Measurements from ENCODE around the gene SMURF2.
"Not testable (repeated sequence)": the region's sequence is repeated elsewhere in the genome, so short reads cannot be mapped to it uniquely, and the experiment has no call there.

The SMURF2 gene

GRCh38 chr17:64664299-64664981 is 2.3 kb upstream of the SMURF2 start:
- not testable (repeated sequence) for DNase-seq

GRCh38 chr17:64663836-64664235 is 1.7 kb upstream of the SMURF2 start:
- not testable (repeated sequence) for DNase-seq

- peak in 1 of 2 experiments; percentile 28 for DNase-seq
These were observed 764 bp upstream of the SMURF2 start for GRCh38 chr17:64662774-64663367.

- no peak for DNase-seq
These were observed 456 bp downstream of the SMURF2 start for GRCh38 chr17:64661726-64661975.

- peak; percentile 11 to 61 for DNase-seq
These were observed 955 bp downstream of the SMURF2 start for GRCh38 chr17:64660978-64661725.

- peak; percentile 32 to 63 for DNase-seq
These were observed 1.7 kb downstream of the SMURF2 start for GRCh38 chr17:64660195-64660977.

GRCh38 chr17:64658931-64659330 is 3.2 kb downstream of the SMURF2 start:
- no peak for DNase-seq

GRCh38 chr17:64657610-64658125 is 4.4 kb downstream of the SMURF2 start:
- DNase-seq, result no peak

GRCh38 chr17:64655704-64656103 is 6.4 kb downstream of the SMURF2 start:
- no peak for DNase-seq

- no peak for DNase-seq
These were observed 8.1 kb downstream of the SMURF2 start for GRCh38 chr17:64653985-64654355.

GRCh38 chr17:64653325-64653984 is 8.7 kb downstream of the SMURF2 start:
- no peak for DNase-seq

- no peak for DNase-seq
These were observed 10.2 kb downstream of the SMURF2 start for GRCh38 chr17:64651889-64652288.

- no peak for DNase-seq
These were observed 13.9 kb downstream of the SMURF2 start for GRCh38 chr17:64648234-64648633.

- no peak for DNase-seq
These were observed 14.3 kb downstream of the SMURF2 start for GRCh38 chr17:64647817-64648216.

GRCh38 chr17:64639516-64639915 is 22.6 kb downstream of the SMURF2 start:
- DNase-seq, result no peak

- no peak for DNase-seq
These were observed 23.4 kb downstream of the SMURF2 start for GRCh38 chr17:64638552-64639203.

- DNase-seq, result no peak
These were observed 26.3 kb downstream of the SMURF2 start for GRCh38 chr17:64635647-64636305.

GRCh38 chr17:64634218-64634617 is 27.9 kb downstream of the SMURF2 start:
- no peak for DNase-seq

- DNase-seq, result no peak
These were observed 29.5 kb downstream of the SMURF2 start for GRCh38 chr17:64632606-64633005.

GRCh38 chr17:64632194-64632593 is 29.9 kb downstream of the SMURF2 start:
- no peak for DNase-seq

All from NCI-H526 (cell line).